Suprapubic skin (tissue), 4 donors: Measurements from ENCODE around the gene XAF1.

ENCODE experiments used
- EP300 ChIP-seq: sonication (generic); formaldehyde crosslinking; IDR thresholded peaks from one replicate; pipeline ENCODE4 v1.6.1; 2017; ENCODE audit warnings: antibody characterized with exemption
- POLR2A ChIP-seq, 2 donors: fragments of 450-650 bp; IDR thresholded peaks; one replicate each; pipeline ENCODE4 v1.6.1; 2017; ENCODE audit warnings: antibody characterized with exemption in 2 of 2, mild to moderate bottlenecking in 2 of 2, moderate library complexity in 2 of 2
- POLR2AphosphoS5 ChIP-seq, 3 donors: sonication (generic); formaldehyde crosslinking; IDR thresholded peaks; one replicate each; pipeline ENCODE4 v1.6.1; 2017; ENCODE audit warnings: antibody characterized with exemption in 3 of 3
- TF ChIP-seq, protein P1 (sequence below), 2 donors: fragments of 200-600 bp in 1 of 2; fragments of 450-650 bp in 1 of 2; sonication (generic) in 1 of 2; IDR thresholded peaks; one replicate each; pipeline ENCODE4 v1.5.1; 2016 to 2019; ENCODE audit warnings: antibody characterized with exemption in 2 of 2, mild to moderate bottlenecking in 1 of 2, moderate library complexity in 1 of 2

GRCh38 chr17:6711081-6711674, 44.7 kb upstream of the XAF1 start:
- TF ChIP-seq EP300: no peak
- TF ChIP-seq, protein P1, sequence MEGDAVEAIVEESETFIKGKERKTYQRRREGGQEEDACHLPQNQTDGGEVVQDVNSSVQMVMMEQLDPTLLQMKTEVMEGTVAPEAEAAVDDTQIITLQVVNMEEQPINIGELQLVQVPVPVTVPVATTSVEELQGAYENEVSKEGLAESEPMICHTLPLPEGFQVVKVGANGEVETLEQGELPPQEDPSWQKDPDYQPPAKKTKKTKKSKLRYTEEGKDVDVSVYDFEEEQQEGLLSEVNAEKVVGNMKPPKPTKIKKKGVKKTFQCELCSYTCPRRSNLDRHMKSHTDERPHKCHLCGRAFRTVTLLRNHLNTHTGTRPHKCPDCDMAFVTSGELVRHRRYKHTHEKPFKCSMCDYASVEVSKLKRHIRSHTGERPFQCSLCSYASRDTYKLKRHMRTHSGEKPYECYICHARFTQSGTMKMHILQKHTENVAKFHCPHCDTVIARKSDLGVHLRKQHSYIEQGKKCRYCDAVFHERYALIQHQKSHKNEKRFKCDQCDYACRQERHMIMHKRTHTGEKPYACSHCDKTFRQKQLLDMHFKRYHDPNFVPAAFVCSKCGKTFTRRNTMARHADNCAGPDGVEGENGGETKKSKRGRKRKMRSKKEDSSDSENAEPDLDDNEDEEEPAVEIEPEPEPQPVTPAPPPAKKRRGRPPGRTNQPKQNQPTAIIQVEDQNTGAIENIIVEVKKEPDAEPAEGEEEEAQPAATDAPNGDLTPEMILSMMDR (IDR thresholded peaks at IDR 0.05): no peak
- TF ChIP-seq POLR2AphosphoS5 (IDR thresholded peaks at IDR 0.05): no peak
- TF ChIP-seq POLR2A (IDR thresholded peaks at IDR 0.05): no peak
